GM19438 (cell line): Measurements from ENCODE around the gene RTTN.
"Not testable (repeated sequence)": the region's sequence is repeated elsewhere in the genome, so short reads cannot be mapped to it uniquely, and the experiment has no call there.

Experiments
- ATAC-seq: cut with Tn5 transposase; IDR thresholded peaks from one replicate; pipeline ENCODE4 v1.9.1; 2021; ENCODE audit warnings: low read depth; ENCODE audit not compliant: unreplicated experiment

RTTN gene

GRCh38 chr18:69995774-69996173 lies 209.7 kb downstream of the RTTN start:
- ATAC-seq: no peak

GRCh38 chr18:69992776-69993175 lies 212.7 kb downstream of the RTTN start:
- no peak for ATAC-seq

- no peak for ATAC-seq
Measured at GRCh38 chr18:69987870-69988269, 217.6 kb downstream of the RTTN start.

GRCh38 chr18:69985239-69985638 lies 220.2 kb downstream of the RTTN start:
- no peak for ATAC-seq

- no peak for ATAC-seq
Measured at GRCh38 chr18:69982417-69982816, 223.1 kb downstream of the RTTN start.

- peak; percentile 41 for ATAC-seq
Measured at GRCh38 chr18:69981948-69982347, 223.5 kb downstream of the RTTN start.

- no peak for ATAC-seq
Measured at GRCh38 chr18:69980982-69981804, 224.3 kb downstream of the RTTN start.

GRCh38 chr18:69980509-69980908 lies 225.0 kb downstream of the RTTN start:
- no peak for ATAC-seq

GRCh38 chr18:69978732-69979715 lies 226.5 kb downstream of the RTTN start:
- ATAC-seq: no peak

GRCh38 chr18:69975294-69975693 lies 230.2 kb downstream of the RTTN start:
- not testable (repeated sequence) for ATAC-seq

GRCh38 chr18:69974365-69974764 lies 231.1 kb downstream of the RTTN start:
- ATAC-seq: no peak

- no peak for ATAC-seq
Measured at GRCh38 chr18:69969491-69969890, 236.0 kb downstream of the RTTN start.

GRCh38 chr18:69968039-69968438 lies 237.4 kb downstream of the RTTN start:
- no peak for ATAC-seq

GRCh38 chr18:69963196-69963595 lies 242.3 kb downstream of the RTTN start:
- ATAC-seq: no peak

GRCh38 chr18:69961718-69962117 lies 243.8 kb downstream of the RTTN start:
- no peak for ATAC-seq

GRCh38 chr18:69958422-69958821 lies 247.1 kb downstream of the RTTN start:
- ATAC-seq: no peak

- no peak for ATAC-seq
Measured at GRCh38 chr18:69957747-69958146, 247.7 kb downstream of the RTTN start.

- no peak for ATAC-seq
Measured at GRCh38 chr18:69956665-69957620, 248.5 kb downstream of the RTTN start.

- peak; percentile 49 for ATAC-seq
Measured at GRCh38 chr18:69956057-69956456, 249.4 kb downstream of the RTTN start.
